ENCODE data around the gene CCL19.

Gene CCL19

GRCh38 chr9:34664281-34665066 is 26.6 kb downstream of the CCL19 start:
- FAIRE-seq (no peak), DNase-seq (ENCODE audit: low spot score) (peak; percentile 40)

GRCh38 chr9:34663303-34663605 is 27.8 kb downstream of the CCL19 start:
- FAIRE-seq: no peak
- no peak for DNase-seq (ENCODE audit: low spot score)

- DNase-seq (ENCODE audit: low spot score) (no peak), FAIRE-seq (no peak)
Measured at GRCh38 chr9:34662526-34663302, 28.4 kb downstream of the CCL19 start, which contains the start of gene CCL27. CCL27 (minus strand) TSS chr9:34662657; CDS start chr9:34662633, 24 bp downstream.

DNA sequence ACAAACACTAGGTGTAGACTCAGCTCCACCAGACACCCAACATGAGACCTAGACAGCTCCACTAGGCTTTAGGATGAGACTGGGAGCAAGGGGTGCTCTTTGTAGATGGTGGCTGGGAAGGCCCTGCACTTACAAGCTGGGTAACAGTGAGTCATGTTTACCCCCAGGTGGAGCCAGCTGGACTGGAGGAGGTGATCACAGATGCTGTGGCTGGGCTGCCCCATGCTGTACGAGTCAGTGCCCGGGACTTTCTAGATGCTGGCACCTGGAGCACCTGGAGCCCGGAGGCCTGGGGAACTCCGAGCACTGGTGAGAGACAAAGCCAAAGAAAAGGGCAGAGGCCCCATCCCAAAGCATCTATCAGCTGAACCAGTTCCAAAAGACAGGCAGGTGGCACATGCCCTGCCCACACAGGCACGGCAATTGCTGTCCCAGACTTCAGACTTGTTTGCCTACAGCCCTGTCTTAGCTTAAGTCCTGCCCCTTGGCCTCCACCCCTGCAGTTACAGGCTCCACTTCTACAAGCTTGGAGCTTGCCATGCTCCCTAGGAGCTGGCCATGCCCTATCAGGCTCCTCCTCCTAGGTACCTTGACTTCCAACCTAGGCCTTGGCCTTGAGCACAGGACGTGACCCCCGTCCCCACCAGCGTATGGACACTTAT is 31.4 kb downstream of the CCL19 start:
- FAIRE-seq (no peak), DNase-seq (ENCODE audit: low spot score) (no peak)

GRCh38 chr9:34658461-34658860 is 32.6 kb downstream of the CCL19 start:
- DNase-seq (ENCODE audit: low spot score) (no peak), FAIRE-seq (no peak)

DNA sequence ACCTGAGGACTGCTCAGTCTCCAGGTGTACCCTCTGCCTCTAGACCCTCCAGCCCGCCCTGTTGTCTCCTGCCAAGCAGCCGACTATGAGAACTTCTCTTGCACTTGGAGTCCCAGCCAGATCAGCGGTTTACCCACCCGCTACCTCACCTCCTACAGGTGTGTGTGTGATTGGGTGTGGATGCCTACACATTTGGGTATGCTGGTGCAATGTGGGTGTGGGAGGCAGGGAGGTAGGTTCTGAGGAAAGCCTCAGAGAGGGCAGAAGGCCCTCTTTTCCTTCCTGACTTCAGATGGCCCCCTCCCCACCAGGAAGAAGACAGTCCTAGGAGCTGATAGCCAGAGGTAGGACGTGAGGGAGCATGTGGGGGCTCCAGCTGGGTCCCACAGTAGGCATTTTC is 34.1 kb downstream of the CCL19 start:
- no peak for FAIRE-seq
- DNase-seq (ENCODE audit: low spot score): no peak

DNA sequence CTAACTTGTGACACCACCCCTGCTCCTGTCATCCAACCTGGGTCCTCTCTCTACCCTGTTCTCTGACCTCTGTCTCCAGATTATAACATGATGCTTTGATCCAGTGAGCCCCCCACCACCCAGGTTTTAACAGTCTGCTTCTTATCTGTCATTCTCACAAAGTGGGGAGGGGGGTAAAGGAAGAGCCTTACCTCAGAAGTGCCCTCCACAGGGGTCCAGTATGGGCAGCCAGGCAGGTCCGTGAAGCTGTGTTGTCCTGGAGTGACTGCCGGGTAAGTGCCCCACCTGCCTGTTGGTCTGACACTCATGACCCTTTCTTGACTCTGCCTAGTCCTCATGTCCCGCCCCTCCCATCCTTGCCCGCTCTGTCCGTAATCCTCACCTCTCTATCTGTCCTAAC is 35.7 kb downstream of the CCL19 start:
- FAIRE-seq: no peak
- DNase-seq (ENCODE audit: low spot score): no peak

DNA sequence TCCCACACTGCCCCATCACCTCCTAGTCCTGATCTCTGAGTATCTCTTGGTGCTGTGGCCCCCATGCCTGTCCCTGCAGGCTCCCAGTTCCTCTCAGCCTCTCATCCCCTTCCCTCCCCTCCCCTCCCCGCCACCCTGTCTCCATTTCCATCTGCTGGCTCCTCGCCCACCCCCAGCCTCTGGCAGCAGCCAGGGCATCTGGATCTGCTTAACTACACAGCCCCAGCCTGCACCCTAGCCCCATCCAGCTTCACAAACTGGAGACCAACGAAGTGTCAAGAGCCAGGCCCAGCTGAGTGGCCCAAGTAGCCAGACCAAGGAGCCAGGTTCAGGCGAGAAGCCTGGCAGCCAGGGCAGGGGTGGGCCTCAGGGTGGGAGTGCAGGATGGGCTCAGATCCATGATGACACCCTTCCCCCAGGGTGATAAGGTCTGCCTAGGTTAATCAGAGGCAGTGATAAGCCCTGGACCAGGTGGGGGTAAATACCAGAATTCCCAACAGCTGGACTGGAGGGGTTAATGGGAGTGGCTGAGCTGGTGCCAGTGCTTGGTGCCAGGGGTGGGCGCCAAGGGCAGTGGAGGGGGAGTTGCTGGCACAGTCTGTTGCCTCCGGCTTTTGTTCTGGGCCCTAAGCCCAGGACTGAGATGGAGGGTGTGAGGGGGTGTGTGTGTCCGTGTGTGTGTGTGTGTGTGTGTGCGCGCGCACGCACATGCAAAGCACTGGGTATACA is 36.6 kb downstream of the CCL19 start:
- DNase-seq (ENCODE audit: low spot score): no peak
- no peak for FAIRE-seq

DNA sequence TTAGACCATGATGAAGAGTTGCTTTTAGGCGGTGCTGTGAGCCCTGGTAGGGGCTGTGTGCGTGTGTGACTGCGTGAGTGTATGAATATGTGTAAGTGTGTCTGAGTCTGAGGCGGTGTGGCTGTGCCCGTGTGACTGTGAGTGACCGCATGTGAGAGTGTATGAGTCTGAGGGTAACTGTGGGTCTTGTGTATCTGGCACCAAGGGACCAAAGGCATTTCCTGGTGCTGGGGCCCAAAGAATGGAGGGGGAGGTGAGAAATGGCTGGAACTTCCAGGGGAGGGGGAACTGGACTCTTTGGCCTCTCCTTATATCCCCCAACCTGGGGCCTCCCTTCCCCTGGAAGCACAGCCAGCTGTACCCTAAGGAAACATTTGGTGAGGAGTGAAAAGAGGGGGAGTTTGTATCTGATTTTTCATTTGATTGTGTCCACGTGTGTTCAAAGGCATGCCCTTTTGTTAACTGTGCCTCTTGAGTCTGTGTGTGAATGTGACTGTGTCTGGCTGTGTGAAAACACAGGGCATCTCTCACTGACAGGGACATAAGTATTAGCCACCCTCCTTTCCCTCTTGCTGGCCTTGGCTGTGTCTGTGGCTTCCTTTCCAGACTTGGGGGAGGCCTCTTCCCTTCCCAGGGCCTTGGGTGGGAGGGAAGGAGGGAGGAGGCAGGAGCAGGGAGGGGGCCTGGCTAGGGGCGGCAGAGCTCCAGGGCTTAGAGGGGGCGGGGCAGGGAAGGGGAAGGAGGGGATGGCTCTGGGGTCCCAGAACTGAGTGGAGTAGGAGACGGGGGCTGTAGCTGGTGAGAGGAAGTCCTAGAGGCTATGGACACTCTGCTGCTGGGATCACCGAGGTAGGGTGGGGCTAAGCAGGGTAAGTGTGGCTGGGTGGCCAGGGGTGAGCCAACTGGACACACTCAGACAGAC is 37.7 kb downstream of the CCL19 start:
- DNase-seq (ENCODE audit: low spot score) (no peak), FAIRE-seq (no peak)

GRCh38 chr9:34652602-34653000 is 38.5 kb downstream of the CCL19 start:
- no peak for FAIRE-seq

DNA sequence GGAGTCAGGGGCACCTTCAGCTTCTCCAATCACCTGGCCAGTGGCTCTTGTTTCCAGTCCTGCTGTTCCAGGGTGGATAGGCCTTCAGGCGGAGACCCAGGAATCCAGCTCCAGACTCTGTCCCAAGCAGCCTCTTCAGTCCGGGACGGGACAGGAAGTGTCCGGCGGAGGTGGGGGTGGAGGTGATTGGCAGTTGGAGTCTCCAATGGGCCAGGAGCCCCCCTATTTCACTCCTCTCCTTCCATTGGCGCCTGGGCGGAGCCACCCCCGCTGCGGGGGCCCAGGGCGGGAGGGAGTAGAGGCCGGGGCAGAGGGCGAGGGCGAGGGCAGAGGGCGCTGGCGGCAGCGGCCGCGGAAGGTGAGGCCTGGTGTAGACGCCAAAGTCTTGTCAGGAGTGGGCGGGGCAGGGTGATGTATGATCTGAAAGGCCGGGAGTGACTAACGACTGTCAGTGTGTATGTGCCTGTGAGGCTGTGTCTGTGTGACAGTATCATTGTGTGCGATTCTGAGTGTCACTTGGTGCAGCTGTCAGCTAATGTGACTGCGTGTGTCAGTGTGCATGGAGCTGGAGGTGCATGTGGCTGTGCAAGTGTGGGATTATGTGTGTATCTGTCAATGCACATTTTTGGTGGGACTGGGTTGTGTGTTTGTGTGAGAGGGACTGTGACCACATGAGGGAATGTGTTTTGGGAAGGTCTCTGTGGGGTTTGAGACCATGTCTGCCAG is 39.0 kb downstream of the CCL19 start, which contains the start of gene IL11RA:
Gene IL11RA, plus strand, starts transcription at position 310 of the 726 bp plus-strand sequence. CDS start 3,033 bp downstream, outside the sequence.
- no peak for FAIRE-seq
- DNase-seq (ENCODE audit: low spot score): peak; percentile 71

More at GRCh38 chr9:34652602-34653000, 38.5 kb downstream of the CCL19 start:
- no peak for DNase-seq (ENCODE audit: low spot score)

DNA sequence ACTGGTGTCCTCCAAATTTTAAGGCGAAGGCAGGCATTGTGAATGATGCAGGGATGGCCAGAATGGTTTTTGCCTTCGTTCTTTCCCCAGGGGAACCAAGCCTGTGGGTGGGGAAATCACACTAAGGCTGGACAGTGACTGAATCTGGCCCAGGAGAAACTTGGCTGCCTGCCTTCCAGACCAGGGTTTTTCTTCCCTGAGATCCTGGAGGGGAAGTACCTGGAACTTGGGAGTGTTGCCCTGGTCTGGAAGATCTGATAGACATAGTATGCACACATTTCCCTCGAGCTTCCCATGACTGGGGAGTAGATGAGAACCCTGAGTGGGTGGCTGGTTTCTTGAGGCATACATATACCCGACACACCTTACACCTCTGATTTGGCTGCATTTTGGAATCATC is 39.8 kb downstream of the CCL19 start:
- FAIRE-seq: no peak
- DNase-seq (ENCODE audit: low spot score): peak; percentile 23

GRCh38 chr9:34650816-34651215 is 40.3 kb downstream of the CCL19 start:
- FAIRE-seq: no peak

GRCh38 chr9:34648673-34649072 is 42.4 kb downstream of the CCL19 start:
- no peak for DNase-seq (ENCODE audit: low spot score)

More at GRCh38 chr9:34650816-34651215, 40.3 kb downstream of the CCL19 start:
- DNase-seq (ENCODE audit: low spot score): peak; percentile 55

DNA sequence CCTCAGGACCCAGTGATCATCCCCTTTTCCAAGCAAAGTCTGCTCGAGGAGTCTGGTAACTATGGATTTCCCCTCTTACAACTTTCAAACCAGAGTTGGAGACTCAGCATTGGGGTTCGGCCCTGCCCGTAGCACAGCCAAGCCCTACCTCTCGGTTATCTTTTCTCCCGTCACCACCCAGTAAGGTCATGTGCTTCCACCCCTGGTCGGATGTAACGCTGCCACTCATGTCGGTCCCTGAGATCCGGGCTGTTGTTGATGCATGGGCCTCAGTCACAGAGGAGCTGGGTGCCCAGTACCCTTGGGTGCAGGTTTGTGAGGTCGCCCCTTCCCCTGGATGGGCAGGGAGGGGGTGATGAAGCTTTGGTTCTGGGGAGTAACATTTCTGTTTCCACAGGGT is 43.4 kb downstream of the CCL19 start:
- DNase-seq (ENCODE audit: low spot score) (no peak), FAIRE-seq (no peak)

More at GRCh38 chr9:34648673-34649072, 42.4 kb downstream of the CCL19 start:
- FAIRE-seq: no peak

GRCh38 chr9:34647084-34647403 is 44.0 kb downstream of the CCL19 start:
- DNase-seq (ENCODE audit: low spot score) (no peak), FAIRE-seq (no peak)

DNA sequence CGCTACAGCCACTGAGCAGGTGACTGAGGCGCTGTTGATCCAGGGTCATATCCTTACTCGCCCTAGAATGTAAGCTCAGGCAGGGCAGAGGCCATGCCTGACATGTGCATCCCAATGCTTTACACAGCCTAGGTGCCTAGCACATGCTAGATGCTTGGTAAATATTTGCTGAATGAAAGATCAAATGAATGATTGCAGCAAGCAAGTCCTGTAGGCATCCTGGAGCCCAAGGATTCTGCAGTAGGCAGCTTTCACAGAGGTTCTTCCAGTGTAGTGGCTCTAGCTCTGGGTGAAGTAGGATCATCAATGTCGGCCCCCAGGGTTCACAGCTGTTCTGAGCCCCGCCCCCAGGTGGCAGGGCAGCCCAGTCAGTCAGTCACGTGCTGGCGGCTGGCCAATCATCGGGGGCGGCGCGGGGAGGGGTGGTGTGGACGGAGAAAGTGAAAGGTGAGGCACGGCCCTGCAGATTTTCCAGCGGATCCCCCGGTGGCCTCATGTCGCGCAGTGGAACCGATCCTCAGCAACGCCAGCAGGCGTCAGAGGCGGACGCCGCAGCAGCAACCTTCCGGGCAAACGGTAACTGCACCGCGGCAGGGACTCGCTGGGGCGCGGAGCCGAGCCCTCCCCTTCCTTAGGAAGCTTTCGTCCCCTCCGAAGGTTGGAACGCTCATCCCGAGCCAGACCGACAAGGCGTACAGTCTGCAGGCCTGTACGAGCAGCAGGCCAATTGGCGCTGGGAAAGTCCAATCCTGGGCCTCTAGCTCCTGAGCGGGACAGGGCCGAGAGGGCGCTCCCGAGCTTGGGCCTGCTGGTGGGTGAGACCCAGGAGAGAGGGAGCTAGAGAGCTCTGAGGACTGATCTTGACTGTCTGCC is 44.6 kb downstream of the CCL19 start, which contains the start of gene GALT:
Gene GALT, plus strand, starts transcription at position 465 of the 873 bp plus-strand sequence. Its CDS starts 30 bp downstream, at position 495.
- FAIRE-seq (no peak), DNase-seq (ENCODE audit: low spot score) (peak; percentile 64)

- DNase-seq (ENCODE audit: low spot score) (no peak), FAIRE-seq (no peak)
Measured at GRCh38 chr9:34644766-34645314, 46.2 kb downstream of the CCL19 start.
